Stimulated activated CD4-positive, alpha-beta T cell treated with anti-CD3 and anti-CD28 coated beads, Interleukin-2, amount 100 ng/mL, for 4 hours (primary cell): ENCODE results near the gene SET.
A peak's percentile ranks its signal among the peaks of the same experiment; 100 is the strongest.
"Not testable (repeated sequence)": the region's sequence is repeated elsewhere in the genome, so short reads cannot be mapped to it uniquely, and the experiment has no call there.

Experiments
- DNase-seq: peaks from one replicate; pipeline ENCODE4 v3.0.0-alpha.2; 2020; ENCODE audit warnings: low read depth

The SET gene

GRCh38 chr9:128688501-128689292 lies at the start of gene SET:
TSS of gene SET (plus strand) at chr9:128689222. CDS start at chr9:128689583, 361 bp downstream.
- peak; percentile 90 for DNase-seq

DNA sequence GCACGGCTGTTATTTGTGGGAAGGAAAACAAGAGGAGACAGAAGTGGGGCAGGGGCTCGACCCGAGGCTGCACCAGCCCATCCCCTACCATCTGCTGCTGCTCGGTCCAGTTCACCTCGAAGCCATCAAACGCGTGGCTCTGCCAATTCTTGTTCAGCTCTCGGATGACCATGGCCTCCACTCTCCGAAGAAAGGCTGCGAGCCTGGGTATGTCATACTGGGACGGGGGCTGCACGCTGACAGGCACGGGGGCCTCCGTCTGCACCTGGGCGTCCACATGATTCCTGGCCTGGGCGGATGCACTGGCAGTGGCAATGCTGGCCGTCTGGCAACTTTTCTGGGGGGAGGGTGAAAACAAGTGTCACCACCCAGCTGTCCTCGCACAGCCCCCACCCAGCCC lies 48.4 kb upstream of the SET start:
- no peak for DNase-seq

- no peak for DNase-seq
These were observed 46.3 kb upstream of the SET start for GRCh38 chr9:128642675-128643245.

DNA sequence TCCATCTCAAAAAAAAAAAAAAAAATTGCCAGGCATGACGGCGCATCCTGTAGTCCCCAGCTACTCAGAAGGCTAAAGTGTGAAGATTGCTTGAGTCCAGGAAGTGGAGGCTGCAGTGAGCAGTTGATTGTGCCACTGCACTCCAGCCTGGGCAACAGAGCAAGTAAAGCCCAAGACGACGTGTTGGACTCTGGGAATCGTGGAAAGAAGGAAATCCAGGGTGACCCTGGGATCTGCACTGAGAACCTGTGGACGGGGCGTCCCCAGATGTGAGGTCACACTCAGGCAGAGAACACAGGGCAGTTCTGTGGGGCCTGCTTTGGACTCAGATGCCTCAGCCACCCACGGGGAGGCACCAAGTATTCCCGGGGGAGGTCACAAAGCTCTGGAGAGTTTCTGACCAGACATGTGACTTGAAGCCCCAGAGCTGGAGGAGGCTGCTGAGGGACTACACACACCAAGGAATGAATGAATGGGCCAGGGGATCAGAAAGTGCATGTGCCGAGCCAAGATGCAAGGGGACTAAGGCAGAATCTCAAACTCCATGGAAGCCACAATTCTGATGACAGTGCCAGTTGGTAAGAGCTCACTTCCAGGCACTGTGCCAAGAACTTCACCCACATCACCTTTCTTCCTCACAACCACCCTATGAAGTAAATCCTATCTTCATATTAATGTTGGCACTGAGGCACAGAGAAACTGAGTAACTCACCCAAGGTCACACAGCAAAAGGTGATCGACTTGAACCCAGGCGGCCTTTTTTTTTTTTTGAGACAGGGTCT lies 45.3 kb upstream of the SET start:
- DNase-seq: no peak

DNA sequence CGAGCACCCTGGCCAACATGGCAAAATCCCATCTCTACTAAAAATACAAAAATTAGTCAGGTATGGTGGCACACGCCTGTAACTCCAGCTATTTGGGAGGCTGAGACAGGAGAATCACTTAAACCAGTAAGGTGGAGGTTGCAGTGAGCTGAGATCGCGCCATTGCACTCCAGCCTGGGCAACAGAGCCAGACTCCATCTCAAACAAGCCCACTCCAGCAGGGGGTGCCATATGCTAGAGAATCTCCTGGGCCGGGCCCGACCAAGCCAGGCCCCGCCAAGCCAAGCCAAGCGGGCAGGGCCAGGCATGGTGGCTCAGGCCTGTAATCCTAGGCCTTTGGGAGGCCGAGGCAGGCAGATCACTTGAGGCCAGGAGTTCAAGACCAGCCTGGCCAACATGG lies 40.8 kb upstream of the SET start:
- peak; percentile 57 for DNase-seq

DNA sequence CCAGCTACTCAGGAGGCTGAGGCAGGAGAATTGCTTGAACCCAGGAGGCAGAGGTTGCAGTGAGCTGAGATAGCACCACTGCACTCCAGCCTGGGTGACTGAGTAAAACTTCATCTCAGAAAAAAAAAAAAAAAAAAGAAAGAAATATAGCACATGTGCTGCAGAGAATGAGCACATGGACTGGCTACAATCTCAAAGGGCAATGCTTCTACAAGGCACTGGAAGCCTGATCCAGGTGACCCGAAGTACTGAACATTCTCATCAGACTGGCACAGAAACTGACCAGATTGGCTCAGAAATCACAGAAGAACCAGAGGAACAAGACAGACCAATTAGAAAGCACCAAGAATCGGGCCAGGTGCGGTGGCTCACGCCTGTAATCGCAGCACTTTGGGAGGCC lies 37.2 kb upstream of the SET start:
- DNase-seq: no peak

DNA sequence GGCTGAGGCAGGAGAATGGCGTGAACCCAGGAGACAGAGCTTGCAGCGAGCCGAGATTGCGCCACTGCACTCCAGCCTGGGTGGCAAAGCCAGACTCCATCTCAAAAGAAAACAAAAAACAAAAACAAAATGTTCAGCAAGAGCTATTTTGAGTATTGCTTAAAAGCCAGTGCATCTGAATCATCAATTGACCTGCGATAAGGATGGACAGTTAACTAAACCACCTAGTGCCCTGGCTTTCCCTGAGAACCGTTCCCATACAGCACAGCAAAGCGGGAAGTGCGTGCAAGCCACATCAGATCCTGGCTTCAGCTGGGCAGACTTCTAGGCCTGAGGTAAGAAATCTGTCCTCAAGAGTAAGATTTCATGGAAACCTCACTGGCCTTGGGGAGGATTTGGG lies 35.1 kb upstream of the SET start:
- DNase-seq: no peak

DNA sequence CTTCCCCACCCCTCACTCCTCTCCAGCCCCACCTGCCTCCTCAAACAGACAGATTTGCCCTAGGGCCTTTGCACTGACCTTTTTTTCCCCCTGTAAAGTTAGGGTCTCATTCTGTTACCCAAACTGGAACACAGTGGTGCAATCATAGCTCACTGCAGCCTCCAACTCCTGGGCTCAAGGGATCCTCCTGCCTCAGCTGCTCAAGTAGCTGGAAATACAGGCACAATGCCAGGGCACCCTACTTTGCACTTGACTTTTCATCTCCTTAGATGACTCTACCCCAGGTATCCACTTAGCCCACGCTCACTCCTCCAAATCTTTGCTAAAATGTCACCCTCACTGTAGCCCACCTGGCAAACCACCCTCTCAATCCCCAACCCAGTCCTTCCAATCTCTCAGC lies 34.5 kb upstream of the SET start:
- DNase-seq: no peak

DNA sequence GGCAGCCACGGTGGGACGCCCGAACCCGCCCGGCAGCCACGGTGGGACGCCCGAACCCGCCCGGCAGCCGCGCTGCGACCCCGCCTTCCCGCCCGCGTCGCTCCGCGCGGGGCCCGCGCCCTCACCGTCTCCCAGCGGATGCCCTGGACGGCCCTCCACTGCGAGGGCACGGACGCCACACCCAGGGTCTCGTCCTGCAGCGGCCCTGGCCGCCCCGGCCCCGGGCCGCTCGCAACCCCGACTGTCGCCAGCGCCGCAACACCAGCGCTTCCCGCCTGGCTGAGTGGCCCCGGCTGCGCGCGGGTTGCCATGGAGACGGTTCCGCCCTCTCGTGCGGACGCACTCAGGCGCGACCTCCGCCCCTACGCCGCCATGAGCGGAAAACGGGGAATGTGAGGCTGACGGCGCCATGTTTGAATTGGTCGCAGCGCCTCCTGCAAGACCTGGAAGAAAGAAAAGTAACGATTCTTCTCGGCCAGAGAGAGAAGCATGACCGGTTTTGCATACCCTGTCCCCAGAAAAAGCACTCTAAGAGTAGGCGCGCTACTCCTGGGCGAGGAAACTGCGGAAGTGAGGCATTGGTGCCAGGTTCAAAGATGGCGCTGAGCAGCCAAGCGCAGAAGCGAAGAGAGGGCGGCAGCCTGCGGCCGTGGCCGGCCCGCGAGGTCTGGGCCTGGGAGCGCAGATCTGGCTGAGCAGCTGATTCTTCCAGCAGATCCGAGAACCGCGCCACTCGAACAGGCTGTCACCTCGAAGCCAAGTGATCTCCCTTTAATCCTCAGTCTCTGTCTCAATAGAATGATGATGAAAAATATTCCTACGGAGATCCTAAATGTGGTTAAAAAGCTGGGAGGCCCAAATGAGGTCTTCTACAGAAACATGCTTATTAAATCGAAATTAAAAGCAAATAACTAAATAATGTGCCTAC lies 32.3 kb upstream of the SET start, which contains the start of gene DYNC2I2:
Gene DYNC2I2, minus strand, starts transcription at position 432 of the 928 bp plus-strand sequence. Its CDS starts 121 bp downstream, at position 311.
- DNase-seq: peak; percentile 95

DNA sequence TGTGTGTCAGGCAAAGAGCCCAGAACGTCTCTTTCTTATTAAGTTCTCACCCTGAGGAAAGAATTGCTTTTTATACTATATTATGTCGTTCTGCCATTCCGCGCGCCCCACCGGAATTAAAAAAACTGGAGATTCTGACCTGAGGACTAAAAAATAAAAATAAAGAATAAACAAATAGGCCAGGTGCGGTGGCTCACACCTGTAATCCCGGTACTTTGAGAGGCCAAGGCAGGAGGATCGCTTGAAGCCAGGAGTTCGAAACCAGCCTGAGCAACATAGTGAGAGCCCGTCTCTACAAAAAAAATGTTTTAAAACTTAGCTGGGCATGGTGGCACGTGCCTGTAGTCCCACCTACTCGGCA lies 31.7 kb upstream of the SET start:
- no peak for DNase-seq

DNA sequence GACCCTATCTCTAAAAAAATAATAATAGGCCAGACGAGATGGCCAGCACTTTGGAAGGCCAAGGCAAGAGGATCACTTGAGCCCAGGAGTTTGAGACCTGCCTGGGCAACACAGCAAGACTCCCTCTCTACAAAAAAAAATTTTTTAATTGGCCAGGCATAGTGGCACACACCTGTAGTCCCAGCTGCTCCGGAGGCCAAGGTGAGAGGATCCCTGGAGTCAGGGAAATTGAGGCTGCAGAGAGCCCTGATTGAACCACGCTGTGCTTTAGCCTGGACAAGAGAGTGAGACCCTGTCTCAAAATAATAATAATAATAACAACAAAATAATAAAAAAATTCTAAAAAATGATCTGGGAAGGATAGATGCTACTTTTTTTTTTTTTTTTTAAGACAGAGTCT lies 31.2 kb upstream of the SET start:
- DNase-seq: no peak

DNA sequence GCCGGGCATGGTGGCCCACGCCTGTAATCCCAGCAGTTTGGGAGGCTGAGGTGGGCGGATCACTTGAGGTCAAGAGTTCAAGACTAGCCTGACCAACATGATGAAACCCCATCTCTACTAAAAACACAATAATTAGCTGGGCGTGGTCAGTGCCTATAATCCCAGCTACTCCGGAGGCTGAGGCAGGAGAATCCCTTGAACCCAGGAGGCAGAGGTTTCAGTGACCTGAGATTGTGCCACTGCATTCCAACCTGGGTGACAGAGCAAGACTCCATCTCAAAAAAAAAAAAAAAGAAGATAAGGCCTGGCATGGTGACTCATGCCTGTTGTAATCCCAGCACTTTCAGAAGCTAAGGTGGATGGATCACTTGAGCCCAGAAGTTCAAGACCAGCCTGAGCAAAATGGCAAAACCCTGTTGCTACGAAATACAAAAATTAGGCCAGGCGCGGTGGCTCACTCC lies 22.5 kb upstream of the SET start:
- DNase-seq: not testable (repeated sequence)

DNA sequence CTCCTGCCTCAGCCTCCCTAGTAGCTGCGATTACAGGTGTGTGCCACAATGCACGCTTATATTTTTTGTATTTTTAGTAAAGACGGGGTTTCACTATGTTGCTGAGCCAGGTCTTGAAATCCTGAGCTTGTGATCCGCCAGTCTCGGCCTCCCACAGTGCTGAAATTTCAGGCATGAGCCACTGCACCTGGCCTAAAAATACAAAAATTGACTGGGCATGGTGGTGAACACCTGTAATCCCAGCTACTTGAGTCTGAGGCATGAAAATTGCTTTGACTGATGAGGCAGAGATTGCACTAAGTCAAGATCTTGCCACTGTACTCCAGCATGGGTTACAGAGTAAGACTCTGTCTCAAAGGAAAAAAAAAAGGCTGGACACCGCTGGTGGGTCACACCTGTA lies 19.2 kb upstream of the SET start:
- DNase-seq: no peak

GRCh38 chr9:128675382-128675781 lies 13.6 kb upstream of the SET start:
- DNase-seq: no peak

DNA sequence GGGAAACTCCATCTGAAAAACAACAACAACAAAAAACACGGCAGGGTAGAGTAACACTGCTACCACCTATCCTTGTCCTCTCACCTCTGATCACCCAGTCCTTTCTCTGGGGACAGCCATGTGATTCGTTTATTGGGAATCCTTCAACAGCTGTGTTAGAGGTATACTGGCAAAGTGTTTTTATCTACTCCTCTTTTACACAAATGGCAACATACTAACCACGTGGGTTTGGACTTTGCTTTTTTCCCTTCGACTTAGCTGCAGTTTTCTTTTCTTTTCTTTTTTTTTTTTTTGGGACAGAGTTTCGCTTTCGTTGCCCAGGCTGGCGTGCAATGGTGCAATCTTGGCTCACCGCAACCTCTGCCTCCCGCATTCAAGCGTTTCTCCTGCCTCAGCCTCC lies 11.2 kb upstream of the SET start:
- DNase-seq: no peak

- DNase-seq: no peak
These were observed 5.5 kb upstream of the SET start for GRCh38 chr9:128683340-128684064.

DNA sequence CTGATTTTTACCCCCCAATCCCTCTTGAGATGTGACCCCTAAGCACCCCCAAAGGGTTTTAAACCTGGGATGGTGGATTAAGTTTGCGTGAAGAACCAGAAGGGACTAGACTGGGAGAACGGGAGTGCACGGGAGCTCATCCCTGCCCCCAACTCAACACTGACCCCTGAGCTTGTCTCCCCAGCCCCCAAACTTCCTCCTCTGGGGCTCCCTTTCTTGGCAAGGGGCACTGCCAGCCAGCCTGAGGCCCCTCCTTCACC lies 5.0 kb upstream of the SET start:
- no peak for DNase-seq

DNA sequence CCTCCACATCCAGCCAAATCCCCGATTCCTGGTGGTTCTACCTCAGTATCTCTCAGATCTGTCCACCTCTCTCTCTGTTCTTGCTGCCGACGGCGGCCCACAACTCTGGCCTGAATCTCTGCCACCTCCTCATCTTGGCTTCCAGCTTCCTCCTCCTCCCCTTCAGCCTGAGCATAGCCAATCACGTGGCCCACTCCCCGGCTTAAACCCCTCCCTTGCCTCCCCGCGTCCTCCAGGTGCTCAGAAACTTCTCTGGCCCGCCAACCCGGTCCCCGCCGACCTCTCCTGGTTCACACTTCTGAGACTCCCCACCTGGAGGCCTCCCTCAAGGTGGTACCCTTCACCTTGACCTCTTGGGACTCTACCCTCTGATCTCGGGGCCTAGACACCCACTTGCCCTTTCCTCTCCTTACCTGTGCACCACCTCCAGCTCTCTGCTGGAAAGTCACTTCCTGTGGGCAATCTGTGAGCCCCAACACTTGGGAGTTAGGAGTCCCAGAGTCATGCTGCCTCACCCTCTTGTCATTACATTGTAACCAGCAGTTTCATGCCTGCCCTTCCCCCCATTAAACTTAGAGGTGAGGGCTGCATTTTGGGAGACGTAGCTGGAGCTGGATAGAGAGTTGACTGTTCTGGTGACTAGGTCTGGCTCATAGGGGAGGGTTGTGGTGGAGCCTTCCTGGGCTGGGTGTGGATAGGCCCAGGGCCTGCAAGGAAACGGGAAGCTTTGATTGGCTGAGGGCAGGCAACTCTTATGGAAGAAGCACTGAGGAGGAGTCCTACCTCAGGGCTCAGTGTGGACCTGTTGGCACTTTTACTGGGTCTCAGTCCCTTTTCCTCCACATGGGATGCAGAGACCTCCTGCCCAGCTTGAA lies 4.5 kb upstream of the SET start:
- DNase-seq: peak; percentile 55

DNA sequence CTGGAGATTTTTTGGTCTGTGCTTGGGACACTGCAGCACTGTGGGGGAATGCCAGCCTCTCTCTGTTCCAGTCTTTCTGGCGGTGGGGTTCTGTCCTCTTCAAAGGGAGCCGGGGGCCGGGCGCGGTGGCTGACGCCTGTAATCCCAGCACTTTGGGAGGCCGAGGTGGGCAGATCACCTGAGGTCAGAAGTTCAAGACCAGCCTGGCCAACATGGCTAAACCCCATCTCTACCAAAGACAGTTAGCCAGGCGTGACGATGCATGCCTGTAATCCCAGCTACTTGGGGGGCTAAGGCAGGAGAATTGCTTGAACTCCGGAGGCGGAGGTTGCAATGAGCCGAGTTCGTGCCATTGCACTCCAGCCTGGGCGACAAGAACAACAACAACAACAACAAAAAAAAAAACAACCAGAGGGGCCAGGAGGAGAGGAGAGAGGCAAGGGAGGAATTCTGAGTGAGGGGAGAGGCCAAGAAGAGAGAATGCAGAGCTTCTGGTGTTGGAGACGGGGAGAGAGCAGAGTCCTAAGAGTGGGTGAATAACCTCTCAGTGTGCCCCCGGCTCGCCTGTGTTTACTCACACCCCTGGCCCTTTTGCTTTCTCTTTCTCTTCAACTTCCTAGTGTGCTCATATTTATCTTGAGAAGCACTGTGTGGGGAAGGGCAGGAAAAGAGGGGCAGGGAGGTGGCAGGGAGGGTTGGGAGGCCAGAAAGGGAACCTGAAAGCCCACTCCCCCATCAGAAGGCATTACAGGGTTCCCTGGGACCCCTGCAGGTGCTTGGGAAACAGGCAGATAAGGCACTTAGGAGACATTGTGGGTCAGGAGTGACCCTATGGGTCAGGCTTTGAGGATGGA lies 3.2 kb upstream of the SET start:
- DNase-seq: no peak

DNA sequence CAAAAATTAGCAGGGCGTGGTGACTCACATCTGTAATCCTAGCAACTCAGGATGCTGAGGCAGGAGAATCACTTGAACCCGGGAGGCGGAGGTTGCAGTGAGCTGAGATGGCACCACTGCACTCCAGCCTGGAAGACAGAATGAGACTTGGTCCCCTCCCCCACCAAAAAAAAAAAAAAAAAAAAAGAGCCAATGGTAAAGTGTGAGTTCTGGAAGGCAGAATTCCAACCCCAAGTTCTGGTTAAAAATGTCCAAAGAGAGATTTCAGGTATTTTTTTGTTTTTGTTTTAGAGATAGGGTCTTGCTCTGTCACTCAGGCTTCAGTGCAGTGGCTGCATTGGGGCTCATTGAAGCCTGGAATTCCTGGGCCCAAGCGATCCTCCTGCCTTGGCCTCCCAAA lies 1.6 kb upstream of the SET start:
- DNase-seq: no peak
